D341Med (cell line): Measurements from ENCODE around the gene SORBS2.
A peak's percentile ranks its signal among the peaks of the same experiment; 100 is the strongest.
"Not testable (repeated sequence)": the region's sequence is repeated elsewhere in the genome, so short reads cannot be mapped to it uniquely, and the experiment has no call there.

Experiments
- DNase-seq: peaks from one replicate; pipeline ENCODE4 v3.0.0; 2012; ENCODE audit warnings: low spot score

The SORBS2 gene

GRCh38 chr4:185811509-185812364 is at the start of gene SORBS2:
SORBS2 (minus strand) TSS chr4:185812194; CDS start chr4:185690571, 121,623 bp downstream.
- peak; percentile 75 for DNase-seq

GRCh38 chr4:185859111-185859510 is 47.1 kb upstream of the SORBS2 start:
- DNase-seq: peak; percentile 75

- DNase-seq: not testable (repeated sequence)
These were observed 45.6 kb upstream of the SORBS2 start for GRCh38 chr4:185857561-185857960.

- DNase-seq: no peak
These were observed 41.8 kb upstream of the SORBS2 start for GRCh38 chr4:185853841-185854240.

- no peak for DNase-seq
These were observed 41.0 kb upstream of the SORBS2 start for GRCh38 chr4:185852961-185853360.

GRCh38 chr4:185849664-185850550 is 37.9 kb upstream of the SORBS2 start:
- no peak for DNase-seq

GRCh38 chr4:185847352-185848097 is 35.5 kb upstream of the SORBS2 start:
- peak; percentile 43 for DNase-seq

- no peak for DNase-seq
These were observed 34.6 kb upstream of the SORBS2 start for GRCh38 chr4:185846505-185847150.

- DNase-seq: no peak
These were observed 34.0 kb upstream of the SORBS2 start for GRCh38 chr4:185845966-185846365.

- no peak for DNase-seq
These were observed 29.5 kb upstream of the SORBS2 start for GRCh38 chr4:185841451-185841850.

- DNase-seq: no peak
These were observed 29.0 kb upstream of the SORBS2 start for GRCh38 chr4:185840953-185841352.

GRCh38 chr4:185840201-185840600 is 28.2 kb upstream of the SORBS2 start:
- DNase-seq: no peak

- no peak for DNase-seq
These were observed 27.8 kb upstream of the SORBS2 start for GRCh38 chr4:185839770-185840169.

GRCh38 chr4:185839194-185839712 is 27.3 kb upstream of the SORBS2 start:
- peak; percentile 66 for DNase-seq

GRCh38 chr4:185838514-185839193 is 26.7 kb upstream of the SORBS2 start:
- no peak for DNase-seq

GRCh38 chr4:185838104-185838452 is 26.1 kb upstream of the SORBS2 start:
- no peak for DNase-seq

- no peak for DNase-seq
These were observed 25.6 kb upstream of the SORBS2 start for GRCh38 chr4:185837415-185838103.

GRCh38 chr4:185836241-185837084 is 24.5 kb upstream of the SORBS2 start:
- DNase-seq: no peak

- DNase-seq: no peak
These were observed 23.8 kb upstream of the SORBS2 start for GRCh38 chr4:185835814-185836213.
